Esophagus squamous epithelium (tissue), 5 donors: ENCODE measurements around the gene SPEM3. TPM values are rescaled to one million over a fixed set of nuclear protein-coding genes. Genes with fewer than 3 reads are reported as not detected.
"Not testable (repeated sequence)": the region's sequence is repeated elsewhere in the genome, so short reads cannot be mapped to it uniquely, and the experiment has no call there.

Experiments
- DNase-seq: peaks from one replicate; lab custom pipeline; 2025; lab: John Stamatoyannopoulos, UW
- H3K27ac ChIP-seq, 4 donors: fragments of 200-600 bp; sonication (generic); one replicate each; pipeline ENCODE4 v1.5.1; 2016 to 2019; ENCODE audit warnings: mild to moderate bottlenecking in 1 of 4
- H3K27me3 ChIP-seq, 4 donors: fragments of 200-600 bp; sonication (generic); 1 replicate in 3 of 4; 2 replicates in 1 of 4; pipeline versions ENCODE4 v1.5.1 to v1.6.0; 2017 to 2021; ENCODE audit warnings: antibody characterized with exemption in 1 of 4
- H3K36me3 ChIP-seq, 3 donors: fragments of 200-600 bp; sonication (generic); one replicate each; pipeline ENCODE4 v1.5.1; 2016 to 2019
- H3K4me1 ChIP-seq, 3 donors: fragments of 200-600 bp; sonication (generic); one replicate each; pipeline ENCODE4 v1.5.1; 2017 to 2019
- H3K4me3 ChIP-seq, 4 donors: fragments of 200-600 bp; sonication (generic); 1 replicate in 3 of 4; 2 replicates in 1 of 4; pipeline ENCODE4 v1.5.1; 2016 to 2019; ENCODE audit warnings: mild to moderate bottlenecking in 2 of 4, moderate library complexity in 1 of 4
- H3K9me3 ChIP-seq, 3 donors: fragments of 200-600 bp; sonication (generic); one replicate each; pipeline ENCODE4 v1.5.1; 2016 to 2019
- CTCF ChIP-seq, 6 experiments: fragments of 450-650 bp in 4 of 6; fragments of 200-600 bp in 2 of 6; sonication (generic) in 2 of 6; IDR thresholded peaks; one replicate each; pipeline ENCODE4 v1.5.1; 2016 to 2019; ENCODE audit warnings: antibody characterized with exemption in 6 of 6, mild to moderate bottlenecking in 4 of 6, moderate library complexity in 4 of 6
- POLR2A ChIP-seq, 4 donors: fragments of 450-650 bp; IDR thresholded peaks; one replicate each; pipeline ENCODE4 v1.6.1; 2017; ENCODE audit warnings: antibody characterized with exemption in 4 of 4, mild to moderate bottlenecking in 4 of 4, moderate library complexity in 3 of 4
- WGBS, 2 donors: methylation state at CpG; one replicate each; pipeline ENCODE4 v1.1.5; 2018; 5-methylcytosine and 5-hydroxymethylcytosine counted together
- intact Hi-C: fragments of 100-400 bp; cut with DNase I; formaldehyde crosslinking; loops from one replicate; pipeline ENCODE4 v1.15.0; 2022
- total RNA-seq, 4 donors: library from RNA; depleted of rRNA; stranded (reverse); fragments of >200 nt; gene quantifications; one replicate each; pipeline ENCODE4 v1.1.0, GENCODE V29; 2016
- donor health status: DM: yes; HTN: yes; CAD: no.

Gene SPEM3
- total RNA-seq, 4 donors from 2014 or later, result not detected

- peak overlapping the region; percentile 79 to 100 (median 94) for H3K4me3 ChIP-seq
- peak overlapping the region; percentile 98 to 100 (median 99) for H3K27ac ChIP-seq
- intact Hi-C loops, result no loop called here
- no peak for DNase-seq
- whole genome bisulfite sequencing, 2 donors, result 5% methylated on average over 4 of the region's 8 CpGs
- no peaks in the 10 kb centered on the region for H3K27me3 ChIP-seq
- H3K4me1 ChIP-seq, result peaks cover 45 to 78% (median 45%) of the 10 kb centered on the region in 3 donors
- no peaks in the 10 kb centered on the region for H3K36me3 ChIP-seq
- TF ChIP-seq CTCF (IDR thresholded peaks at IDR 0.05) (no peak), POLR2A (IDR thresholded peaks at IDR 0.05) (no peak)
- H3K9me3 ChIP-seq, result no peaks in the 10 kb centered on the region
Observed at GRCh38 chr17:7480089-7480384, 51.4 kb downstream of the SPEM3 start.

GRCh38 chr17:7481275-7481674 is 52.6 kb downstream of the SPEM3 start, which contains the start of gene SLC35G6:
TSS of gene SLC35G6 (plus strand) at chr17:7481446. CDS start at chr17:7481517, 71 bp downstream.
- H3K9me3 ChIP-seq, intact Hi-C loops, H3K36me3 ChIP-seq, DNase-seq, H3K27me3 ChIP-seq: not testable (repeated sequence)
- Histone ChIP-seq H3K4me1 (peaks cover 37 to 78% (median 39%) of the 10 kb centered on the region in 3 donors), H3K4me3 (peak within 1 kb of the TSS in 1 of 4 donors; percentile 92), H3K27ac (peak within 1 kb of the TSS; percentile 98 to 100 (median 100))
- WGBS, 2 donors, result 85 to 87% methylated on average over 4 of the region's 4 CpGs

GRCh38 chr17:7481842-7482741 is 53.4 kb downstream of the SPEM3 start:
- H3K4me3 ChIP-seq, H3K27me3 ChIP-seq, H3K36me3 ChIP-seq, intact Hi-C loops, H3K9me3 ChIP-seq, DNase-seq: not testable (repeated sequence)
- WGBS, 2 donors, result 93 to 94% methylated on average over 16 to 19 of the region's 31 CpGs
- peak overlapping the region; percentile 33 to 100 (median 99) for H3K27ac ChIP-seq
- peaks cover 35 to 78% (median 37%) of the 10 kb centered on the region in 3 donors for H3K4me1 ChIP-seq

Other genes with a start within 250 kb of the SPEM3 start
- gene ASGR1, start 249.5 kb upstream of the SPEM3 start, total RNA-seq, result 1 to 10 TPM in 1 of 4 donors, under 1 TPM in 2, not detected in 1; 0.42 to 1.1 (median 0.97) TPM
- 10 to 100 TPM in 1 of 4 donors, 1 to 10 TPM in 3; 2.6 to 13.9 (median 6.0) TPM for gene DLG4, start 209.0 kb upstream of the SPEM3 start, total RNA-seq
- 100 to 1,000 TPM; 453 to 742 (median 464) TPM for gene ACADVL, start 208.9 kb upstream of the SPEM3 start, total RNA-seq
- 10 to 100 TPM; 21.4 to 58.0 (median 37.3) TPM for gene DVL2, start 194.3 kb upstream of the SPEM3 start, total RNA-seq
- gene PHF23, start 189.4 kb upstream of the SPEM3 start, total RNA-seq, result 10 to 100 TPM; 24.7 to 30.6 (median 27.0) TPM
- 100 to 1,000 TPM; 172 to 384 (median 197) TPM for gene GABARAP, start 186.4 kb upstream of the SPEM3 start, total RNA-seq
- gene CTDNEP1, start 177.1 kb upstream of the SPEM3 start, total RNA-seq, result 10 to 100 TPM; 42.0 to 52.1 (median 47.8) TPM
- gene ELP5, start 176.6 kb upstream of the SPEM3 start, total RNA-seq, result 10 to 100 TPM; 14.9 to 21.8 (median 16.6) TPM
- 100 to 1,000 TPM; 172 to 411 (median 208) TPM for gene CLDN7, start 166.4 kb upstream of the SPEM3 start, total RNA-seq
- gene SLC2A4, start 147.1 kb upstream of the SPEM3 start, total RNA-seq, result 10 to 100 TPM in 1 of 4 donors, 1 to 10 TPM in 2, under 1 TPM in 1; 0.83 to 21.7 (median 2.5) TPM
- 1 to 10 TPM in 3 of 4 donors, under 1 TPM in 1; 0.44 to 3.8 (median 2.3) TPM for gene YBX2, start 134.2 kb upstream of the SPEM3 start, total RNA-seq
- 100 to 1,000 TPM; 324 to 543 (median 394) TPM for gene EIF5A, start 121.2 kb upstream of the SPEM3 start, total RNA-seq
- gene GPS2, start 113.5 kb upstream of the SPEM3 start, total RNA-seq, result 10 to 100 TPM; 40.9 to 80.7 (median 70.5) TPM
- gene NEURL4, start 99.5 kb upstream of the SPEM3 start, total RNA-seq, result 10 to 100 TPM in 3 of 4 donors, 1 to 10 TPM in 1; 9.7 to 18.7 (median 14.4) TPM
- 1 to 10 TPM; 3.2 to 5.5 (median 3.8) TPM for gene ACAP1, start 92.3 kb upstream of the SPEM3 start, total RNA-seq
- gene KCTD11, start 76.7 kb upstream of the SPEM3 start, total RNA-seq, result 10 to 100 TPM; 12.6 to 26.6 (median 22.1) TPM
- not detected for gene TMEM95, start 73.7 kb upstream of the SPEM3 start, total RNA-seq
- gene TNK1, start 47.8 kb upstream of the SPEM3 start, total RNA-seq, result 10 to 100 TPM in 2 of 4 donors, 1 to 10 TPM in 2; 6.2 to 15.2 (median 9.9) TPM
- 10 to 100 TPM; 18.6 to 33.5 (median 24.7) TPM for gene PLSCR3, start 34.3 kb upstream of the SPEM3 start, total RNA-seq
- 10 to 100 TPM; 27.9 to 88.0 (median 66.7) TPM for gene TMEM256, start 24.8 kb upstream of the SPEM3 start, total RNA-seq
- gene NLGN2, start 21.0 kb upstream of the SPEM3 start, total RNA-seq, result 1 to 10 TPM; 1.4 to 5.3 (median 2.0) TPM
- gene SPEM1, start 8.5 kb upstream of the SPEM3 start, total RNA-seq, result not detected
- gene SPEM2, start 3.2 kb upstream of the SPEM3 start, total RNA-seq, result not detected
- 10 to 100 TPM; 12.2 to 20.8 (median 16.9) TPM for gene TMEM102, start 6.6 kb downstream of the SPEM3 start, total RNA-seq
- 10 to 100 TPM in 1 of 4 donors, 1 to 10 TPM in 3; 2.7 to 18.1 (median 6.1) TPM for gene FGF11, start 10.7 kb downstream of the SPEM3 start, total RNA-seq
- 1 to 10 TPM; 2.4 to 7.2 (median 4.6) TPM for gene CHRNB1, start 16.2 kb downstream of the SPEM3 start, total RNA-seq
- 10 to 100 TPM; 13.4 to 35.1 (median 28.5) TPM for gene ZBTB4, start 50.8 kb downstream of the SPEM3 start, total RNA-seq
- not detected for gene SLC35G6, start 52.6 kb downstream of the SPEM3 start, total RNA-seq
- 10 to 100 TPM; 59.3 to 94.9 (median 78.2) TPM for gene POLR2A, start 55.5 kb downstream of the SPEM3 start, total RNA-seq
- 10 to 100 TPM in 1 of 4 donors, 1 to 10 TPM in 3; 3.5 to 41.6 (median 6.5) TPM for gene TNFSF12, start 120.2 kb downstream of the SPEM3 start, total RNA-seq
- 10 to 100 TPM in 2 of 4 donors, 1 to 10 TPM in 2; 3.8 to 21.7 (median 10.9) TPM for gene TNFSF13, start 129.9 kb downstream of the SPEM3 start, total RNA-seq
- gene SENP3, start 133.1 kb downstream of the SPEM3 start, total RNA-seq, result 10 to 100 TPM; 32.1 to 65.4 (median 48.3) TPM
- gene CD68, start 150.8 kb downstream of the SPEM3 start, total RNA-seq, result 10 to 100 TPM; 32.1 to 52.9 (median 45.2) TPM
- gene MPDU1, start 155.0 kb downstream of the SPEM3 start, total RNA-seq, result 100 to 1,000 TPM in 2 of 4 donors, 10 to 100 TPM in 2; 69.3 to 123 (median 100) TPM
- gene SOX15, start 161.2 kb downstream of the SPEM3 start, total RNA-seq, result 100 to 1,000 TPM in 2 of 4 donors, 10 to 100 TPM in 2; 89.1 to 127 (median 103) TPM
- 10 to 100 TPM; 17.2 to 24.0 (median 20.6) TPM for gene FXR2, start 186.0 kb downstream of the SPEM3 start, total RNA-seq
- 10 to 100 TPM; 20.5 to 55.9 (median 31.3) TPM for gene SAT2, start 199.0 kb downstream of the SPEM3 start, total RNA-seq
- gene SHBG, start 201.3 kb downstream of the SPEM3 start, total RNA-seq, result not detected
- 1 to 10 TPM in 1 of 4 donors, under 1 TPM in 2, not detected in 1; 0.09 to 1.5 (median 0.21) TPM for gene ATP1B2, start 222.1 kb downstream of the SPEM3 start, total RNA-seq